ENCODE data around the gene RAD51AP2.
"Not testable (repeated sequence)": the region's sequence is repeated elsewhere in the genome, so short reads cannot be mapped to it uniquely, and the experiment has no call there.

RAD51AP2 gene

DNA sequence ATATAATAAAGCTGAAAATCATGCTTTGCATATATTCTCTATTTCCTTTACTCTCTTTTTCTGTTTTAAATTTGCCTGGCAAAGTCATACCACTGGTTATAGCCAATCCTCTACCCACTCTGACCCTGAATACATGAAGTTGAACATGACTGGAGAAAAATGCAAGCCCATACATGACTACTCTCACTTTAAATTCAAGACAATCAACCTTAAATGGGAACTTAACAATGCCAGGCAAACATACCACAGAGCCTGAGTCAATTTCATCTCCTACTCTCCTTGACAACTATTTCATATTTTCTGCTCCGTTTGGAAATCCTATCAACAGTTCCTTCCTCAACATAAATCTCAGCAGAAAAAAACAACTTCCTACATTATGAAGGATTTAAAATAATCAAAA, 22.6 kb downstream of the RAD51AP2 start:
- no peak for DNase-seq (ENCODE audit: low read depth)
- H3K4me3 ChIP-seq (ENCODE audit: control insufficient read depth, low read depth, low read length), result no peak overlapping the region
- TF ChIP-seq, protein P1, sequence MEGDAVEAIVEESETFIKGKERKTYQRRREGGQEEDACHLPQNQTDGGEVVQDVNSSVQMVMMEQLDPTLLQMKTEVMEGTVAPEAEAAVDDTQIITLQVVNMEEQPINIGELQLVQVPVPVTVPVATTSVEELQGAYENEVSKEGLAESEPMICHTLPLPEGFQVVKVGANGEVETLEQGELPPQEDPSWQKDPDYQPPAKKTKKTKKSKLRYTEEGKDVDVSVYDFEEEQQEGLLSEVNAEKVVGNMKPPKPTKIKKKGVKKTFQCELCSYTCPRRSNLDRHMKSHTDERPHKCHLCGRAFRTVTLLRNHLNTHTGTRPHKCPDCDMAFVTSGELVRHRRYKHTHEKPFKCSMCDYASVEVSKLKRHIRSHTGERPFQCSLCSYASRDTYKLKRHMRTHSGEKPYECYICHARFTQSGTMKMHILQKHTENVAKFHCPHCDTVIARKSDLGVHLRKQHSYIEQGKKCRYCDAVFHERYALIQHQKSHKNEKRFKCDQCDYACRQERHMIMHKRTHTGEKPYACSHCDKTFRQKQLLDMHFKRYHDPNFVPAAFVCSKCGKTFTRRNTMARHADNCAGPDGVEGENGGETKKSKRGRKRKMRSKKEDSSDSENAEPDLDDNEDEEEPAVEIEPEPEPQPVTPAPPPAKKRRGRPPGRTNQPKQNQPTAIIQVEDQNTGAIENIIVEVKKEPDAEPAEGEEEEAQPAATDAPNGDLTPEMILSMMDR (conservative IDR thresholded peaks at IDR 0.05; ENCODE audit: control insufficient read depth, insufficient read depth, low read depth, low read length), result no peak

DNA sequence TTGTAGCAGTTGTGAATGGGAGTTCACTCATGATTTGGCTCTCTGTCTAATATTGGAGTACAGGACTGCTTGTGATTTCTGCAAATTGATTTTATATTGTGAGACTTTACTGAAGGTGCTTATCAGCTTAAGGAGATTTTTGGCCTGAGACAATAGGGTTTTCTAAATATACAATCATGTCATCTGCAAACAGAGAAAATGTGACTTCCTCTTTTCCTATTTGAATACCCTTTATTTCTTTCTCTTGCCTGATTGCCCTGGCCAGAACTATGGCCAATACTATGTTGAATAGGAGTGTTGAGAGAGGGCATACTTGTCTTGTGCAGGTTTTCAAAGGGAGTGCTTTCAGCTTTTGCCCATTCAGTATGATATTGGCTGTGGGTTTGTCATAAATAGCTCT, 28.1 kb downstream of the RAD51AP2 start:
- not testable (repeated sequence) for H3K4me3 ChIP-seq (ENCODE audit: control insufficient read depth, low read depth, low read length); DNase-seq (ENCODE audit: low read depth)

DNA sequence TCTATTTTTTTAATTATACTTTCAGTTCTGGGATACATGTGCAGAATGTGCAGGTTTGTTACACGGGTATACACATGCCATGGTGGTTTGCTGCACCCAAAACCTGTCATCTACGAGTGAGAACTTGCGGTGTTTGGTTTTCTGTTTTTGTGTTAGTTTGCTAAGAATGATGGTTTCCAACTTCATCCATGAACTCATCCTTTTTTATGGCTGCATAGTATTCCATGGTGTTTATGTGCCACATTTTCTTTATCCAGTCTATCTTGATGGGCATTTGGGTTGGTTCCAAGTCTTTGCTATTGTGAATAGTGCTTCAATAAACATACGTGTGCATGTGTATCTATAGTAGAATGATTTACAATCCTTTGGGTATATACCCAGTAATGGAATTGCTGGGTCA, 29.6 kb downstream of the RAD51AP2 start:
- not testable (repeated sequence) for H3K4me3 ChIP-seq (ENCODE audit: control insufficient read depth, low read depth, low read length); DNase-seq (ENCODE audit: low read depth)

DNA sequence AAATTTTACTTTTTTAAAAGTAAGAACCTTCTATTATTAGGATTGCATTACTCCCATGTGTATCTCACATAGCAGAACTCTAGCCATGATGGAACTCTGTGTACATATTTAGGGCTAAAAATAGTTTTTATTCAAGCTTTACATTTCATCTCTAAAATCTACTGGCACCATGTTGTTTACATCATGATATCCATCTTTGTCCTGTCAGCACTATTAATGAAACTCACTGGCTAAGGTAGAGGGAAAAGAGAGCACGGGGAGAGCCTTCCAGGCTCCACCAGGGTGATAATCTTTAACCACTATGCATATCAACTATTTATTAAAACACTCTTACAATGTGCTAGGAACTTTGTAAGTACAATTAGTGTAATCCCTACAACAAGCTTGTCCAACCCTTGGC, 34.7 kb downstream of the RAD51AP2 start:
- DNase-seq (ENCODE audit: low read depth), result no peak
- no peak overlapping the region for H3K4me3 ChIP-seq (ENCODE audit: control insufficient read depth, low read depth, low read length)
- TF ChIP-seq, protein P1 (conservative IDR thresholded peaks at IDR 0.05; ENCODE audit: control insufficient read depth, insufficient read depth, low read depth, low read length), result no peak

DNA sequence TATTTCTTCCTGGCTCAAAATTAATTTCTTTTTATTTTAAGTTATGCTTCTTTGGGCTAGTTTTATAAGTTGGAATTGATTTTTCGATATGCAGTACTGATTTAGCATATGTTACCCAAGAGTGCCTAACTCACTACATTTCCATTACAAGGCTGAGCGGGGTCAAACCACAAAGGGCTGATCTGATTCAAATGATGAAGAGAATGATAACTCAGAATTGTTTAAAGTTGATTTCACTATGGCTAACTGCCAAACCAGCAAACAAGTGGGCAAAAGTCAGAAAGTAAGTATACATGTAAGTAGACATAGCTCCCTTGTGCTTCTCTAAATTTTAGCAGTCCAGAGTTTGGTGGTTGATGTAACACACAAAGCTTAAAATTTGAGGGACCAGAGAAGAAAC, 35.6 kb downstream of the RAD51AP2 start:
- TF ChIP-seq, protein P1 (conservative IDR thresholded peaks at IDR 0.05; ENCODE audit: control insufficient read depth, insufficient read depth, low read depth, low read length), result no peak
- no peak for DNase-seq (ENCODE audit: low read depth)
- no peak overlapping the region for H3K4me3 ChIP-seq (ENCODE audit: control insufficient read depth, low read depth, low read length)

DNA sequence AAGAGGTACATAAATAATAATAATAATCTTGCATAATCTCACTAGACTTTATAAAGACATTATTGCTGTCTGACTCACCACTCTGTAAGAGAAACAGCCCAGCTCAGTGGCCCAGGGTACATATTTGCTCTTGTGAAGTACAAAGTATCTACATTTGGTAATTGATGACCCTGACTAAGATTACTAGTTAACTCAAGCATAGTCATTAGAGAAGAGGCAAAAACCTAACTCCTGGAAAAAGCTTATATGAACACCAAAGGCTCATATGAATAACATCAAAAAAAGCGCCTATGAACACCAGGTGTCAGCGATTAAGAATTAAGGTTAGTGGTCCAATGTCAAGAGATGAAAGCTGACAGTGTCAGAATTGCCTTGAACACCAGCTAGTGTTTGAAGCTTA, 38.4 kb downstream of the RAD51AP2 start:
- TF ChIP-seq, protein P1 (conservative IDR thresholded peaks at IDR 0.05; ENCODE audit: control insufficient read depth, insufficient read depth, low read depth, low read length), result no peak
- peak; percentile 38 for DNase-seq (ENCODE audit: low read depth)
- H3K4me3 ChIP-seq (ENCODE audit: control insufficient read depth, low read depth, low read length), result no peak overlapping the region

DNA sequence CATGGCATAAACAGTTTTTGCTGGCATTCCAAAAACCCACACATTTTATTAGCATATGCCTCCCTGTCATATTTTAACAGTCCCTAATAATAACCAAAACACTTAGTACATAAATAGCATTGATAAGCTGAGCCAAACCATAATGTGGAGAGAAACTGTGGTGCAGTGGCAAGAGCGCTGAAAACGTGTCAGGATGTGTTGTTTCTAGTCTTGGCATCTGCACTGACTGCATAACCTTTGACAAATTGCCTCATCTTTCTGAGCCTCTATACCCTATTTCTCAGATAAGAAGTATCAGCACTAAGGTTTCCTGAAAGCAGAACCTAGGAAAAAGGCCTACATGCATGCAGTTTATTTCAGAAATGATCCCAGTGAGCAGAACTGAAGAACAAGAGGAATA, 41.4 kb downstream of the RAD51AP2 start:
- no peak for DNase-seq (ENCODE audit: low read depth)
- H3K4me3 ChIP-seq (ENCODE audit: control insufficient read depth, low read depth, low read length), result no peak overlapping the region
- TF ChIP-seq, protein P1 (conservative IDR thresholded peaks at IDR 0.05; ENCODE audit: control insufficient read depth, insufficient read depth, low read depth, low read length), result no peak

DNA sequence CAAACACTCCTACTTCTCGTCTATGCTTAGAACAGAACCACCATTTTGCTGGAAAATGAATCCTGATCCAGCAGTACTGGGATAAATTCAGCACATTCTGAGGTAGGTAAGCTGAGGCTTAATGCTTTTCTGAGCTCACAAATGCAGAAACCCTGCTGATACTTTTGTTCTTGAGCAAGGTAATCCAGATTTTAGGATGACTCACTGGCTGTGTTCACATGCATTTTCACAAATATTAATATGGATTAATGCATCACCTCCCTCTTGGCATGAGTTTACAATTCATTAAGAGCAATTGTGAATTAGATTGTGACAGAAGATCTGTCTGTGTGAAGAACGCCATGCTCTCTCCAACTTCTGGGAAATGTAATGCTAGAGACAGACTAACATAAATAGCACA, 42.2 kb downstream of the RAD51AP2 start:
- TF ChIP-seq, protein P1 (conservative IDR thresholded peaks at IDR 0.05; ENCODE audit: control insufficient read depth, insufficient read depth, low read depth, low read length), result no peak
- H3K4me3 ChIP-seq (ENCODE audit: control insufficient read depth, low read depth, low read length), result no peak overlapping the region
- no peak for DNase-seq (ENCODE audit: low read depth)

Measured in fibroblast of mammary gland (primary cell).